Fibroblast of lung (primary cell): ENCODE results near the gene SPACA7. TPM values are rescaled to one million over a fixed set of nuclear protein-coding genes. Genes with fewer than 3 reads are reported as not detected.
A peak's percentile ranks its signal among the peaks of the same experiment; 100 is the strongest.

Experiments used
- DNase-seq, 2 donors: peaks; one replicate each; pipeline versions ENCODE4 v3.0.0 to v3.0.0-alpha.2; 2010; ENCODE audit warnings: low read depth in 2 of 2
- H2AFZ ChIP-seq: 2 replicates; pipeline ENCODE4 v1.5.1; 2012; ENCODE audit warnings: low read length, control low read depth, inconsistent platforms
- H3K27ac ChIP-seq: 2 replicates; pipeline ENCODE4 v1.5.1; 2011; ENCODE audit warnings: low read length, control low read depth; ENCODE audit not compliant: insufficient read depth
- H3K27me3 ChIP-seq: 2 replicates; pipeline ENCODE4 v1.5.1; 2011; ENCODE audit warnings: mild to moderate bottlenecking, low read length; ENCODE audit not compliant: control insufficient read depth, insufficient read depth
- H3K36me3 ChIP-seq: 2 replicates; pipeline ENCODE4 v1.5.1; 2011; ENCODE audit warnings: low read length; ENCODE audit not compliant: control insufficient read depth, insufficient read depth
- H3K4me1 ChIP-seq: 2 replicates; pipeline ENCODE4 v1.5.1; 2011; ENCODE audit warnings: low read length; ENCODE audit not compliant: control insufficient read depth, insufficient read depth; ENCODE audit errors: extremely low read depth
- H3K4me2 ChIP-seq: 2 replicates; pipeline ENCODE4 v1.5.1; 2011; ENCODE audit warnings: low read length, control low read depth; ENCODE audit not compliant: insufficient read depth; ENCODE audit errors: extremely low read depth
- H3K4me3 ChIP-seq, 4 experiments: fragments of 200-600 bp in 1 of 4; sonication (generic) in 1 of 4; replicated peaks in 1 of 4; 2 replicates each; pipeline ENCODE4 v1.5.1; 2011 to 2016; ENCODE audit warnings: low read length in 4 of 4, low read depth in 3 of 4, mild to moderate bottlenecking in 3 of 4, control low read depth in 2 of 4, inconsistent platforms in 1 of 4, mixed read lengths in 1 of 4; ENCODE audit not compliant: insufficient read depth in 1 of 4; ENCODE audit errors: control extremely low read depth in 1 of 4
- H3K79me2 ChIP-seq: 2 replicates; pipeline ENCODE4 v1.5.1; 2012; ENCODE audit warnings: mild to moderate bottlenecking, low read length, inconsistent platforms; ENCODE audit not compliant: control insufficient read depth, insufficient read depth
- H3K9ac ChIP-seq: 2 replicates; pipeline ENCODE4 v1.5.1; 2011; ENCODE audit warnings: mild to moderate bottlenecking, low read length, control low read depth; ENCODE audit not compliant: insufficient read depth
- H3K9me3 ChIP-seq: 2 replicates; pipeline ENCODE4 v1.5.1; 2012; ENCODE audit warnings: low read depth, low read length; ENCODE audit not compliant: control insufficient read depth, insufficient read depth
- H4K20me1 ChIP-seq: 2 replicates; pipeline ENCODE4 v1.5.1; 2011; ENCODE audit warnings: low read length; ENCODE audit not compliant: control insufficient read depth, insufficient read depth; ENCODE audit errors: extremely low read depth
- CTCF ChIP-seq, 2 donors: IDR thresholded peaks in 1 of 2; conservative IDR thresholded peaks in 1 of 2; 1 replicate in 1 of 2; 2 replicates in 1 of 2; pipeline ENCODE4 v1.5.1; 2011 to 2012; ENCODE audit warnings: low read length in 2 of 2, control low read depth in 1 of 2, inconsistent platforms in 1 of 2, low read depth in 1 of 2, mild to moderate bottlenecking in 1 of 2
- EZH2 ChIP-seq: IDR thresholded peaks from 2 replicates; pipeline ENCODE4 v1.5.1; 2012; ENCODE audit warnings: low read length, control low read depth, mild to moderate bottlenecking; ENCODE audit errors: missing control alignments
- polyA plus RNA-seq, 2 donors: library from polyadenylated mRNA; depleted of rRNA in 1 of 2; stranded (reverse) in 1 of 2; unstranded in 1 of 2; fragments of >200 nt; gene quantifications; 2 replicates each; pipeline ENCODE4 v1.2.1, GENCODE V29; 2011 to 2012; ENCODE audit warnings: missing spikeins in 1 of 2
- total RNA-seq: library from RNA; depleted of rRNA; stranded (reverse); fragments of >200 nt; gene quantifications from 2 replicates; pipeline ENCODE4 v1.2.1, GENCODE V29; 2014

The SPACA7 gene
- total and polyA plus RNA-seq, 2 donors (not counting 1 experiment from before 2014, with no cell fraction given), result not detected

DNA sequence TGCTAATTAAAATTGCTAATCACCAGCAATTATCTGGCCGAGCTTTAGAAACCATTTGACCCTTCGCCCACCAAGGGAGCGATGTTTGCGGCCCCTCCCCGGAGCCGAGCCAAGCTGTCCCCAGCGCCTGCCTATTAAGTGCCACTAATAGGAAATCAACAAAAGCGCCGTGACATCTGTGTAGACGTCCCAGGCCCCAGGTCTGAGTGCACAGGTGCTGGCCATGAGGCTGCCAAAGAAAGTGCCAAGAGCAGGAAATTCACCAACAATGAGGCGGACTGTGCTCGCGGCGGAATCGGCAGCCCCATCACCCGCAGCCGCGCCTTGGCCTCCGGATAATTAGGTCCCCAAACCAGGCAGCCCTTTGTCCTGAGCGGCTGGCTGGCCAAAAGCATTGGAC lies 44.5 kb upstream of the SPACA7 start:
- Histone ChIP-seq H3K79me2 (no peaks in the 10 kb centered on the region), H3K4me3 (no peak overlapping the region), H2AFZ (no peak overlapping the region), H4K20me1 (no peaks in the 10 kb centered on the region), H3K27ac (no peak overlapping the region), H3K9ac (no peak overlapping the region), H3K4me1 (no peaks in the 10 kb centered on the region), H3K4me2 (no peak overlapping the region), H3K27me3 (no peaks in the 10 kb centered on the region), H3K36me3 (no peaks in the 10 kb centered on the region), H3K9me3 (no peaks in the 10 kb centered on the region)
- TF ChIP-seq EZH2, result no peak
- no peak for TF ChIP-seq CTCF (conservative IDR thresholded peaks at IDR 0.05 in 1 of 2, IDR thresholded peaks at IDR 0.05 in 1 of 2; ENCODE audit: low read depth in 1 of 2, low read length in 2 of 2)
- DNase-seq, result no peak

DNA sequence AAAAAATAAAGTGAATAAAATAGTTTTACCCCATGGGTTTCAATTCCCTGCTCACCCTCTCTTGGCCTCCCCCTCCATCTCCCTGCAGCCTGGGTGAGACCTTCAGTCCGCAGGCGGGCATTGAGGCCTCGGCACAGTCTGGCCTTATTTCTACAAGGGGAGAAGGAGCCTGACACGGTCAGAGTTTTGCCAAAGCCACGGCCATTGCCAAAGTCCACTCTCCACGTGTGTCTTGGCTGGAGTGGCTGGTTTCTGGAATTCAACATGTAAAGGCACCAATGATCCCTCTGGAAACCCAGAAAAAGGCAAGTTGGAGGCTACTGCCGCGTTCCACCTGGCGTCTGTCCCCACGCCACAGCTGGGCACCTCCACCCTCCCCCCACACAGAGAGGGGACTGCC lies 43.4 kb upstream of the SPACA7 start:
- TF ChIP-seq CTCF (conservative IDR thresholded peaks at IDR 0.05 in 1 of 2, IDR thresholded peaks at IDR 0.05 in 1 of 2; ENCODE audit: low read depth in 1 of 2, low read length in 2 of 2), result no peak
- no peak for TF ChIP-seq EZH2
- no peak overlapping the region for H3K4me2 ChIP-seq

DNA sequence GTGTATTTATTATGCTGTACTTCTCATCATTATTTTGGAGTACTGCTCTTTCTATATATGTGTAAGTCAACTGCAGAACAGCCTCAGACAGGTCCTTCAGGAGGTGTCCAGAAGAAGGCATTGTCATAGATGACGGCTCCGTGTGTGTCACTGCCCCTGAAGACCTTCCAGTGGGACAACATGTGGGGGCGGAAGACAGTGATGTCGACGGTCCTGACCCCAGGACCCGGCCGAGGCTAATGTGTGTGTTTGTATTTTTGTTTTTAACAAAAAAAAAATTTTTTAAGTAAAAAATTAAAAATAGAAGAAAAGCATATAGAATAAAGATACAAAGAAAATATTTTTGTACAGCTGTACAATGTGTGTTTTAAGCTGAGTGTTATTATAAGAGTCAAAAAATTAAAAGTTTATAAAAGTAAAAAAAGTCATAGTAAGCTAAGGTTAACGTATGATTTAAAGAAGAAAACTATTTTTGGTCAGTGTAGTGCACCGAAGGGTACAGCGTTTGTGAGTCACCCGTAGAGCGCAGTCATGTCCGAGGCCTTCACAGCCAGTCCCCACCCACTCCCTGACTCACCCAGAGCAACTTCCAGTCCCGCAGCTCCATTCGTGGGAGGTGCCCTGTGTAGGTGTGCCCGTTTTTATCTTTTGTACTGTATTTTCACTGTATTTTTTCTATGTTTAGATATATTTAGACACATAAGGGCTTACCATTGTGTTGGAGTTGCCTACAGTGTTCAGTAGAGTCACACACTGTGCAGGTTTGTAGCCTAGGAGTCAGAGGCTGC lies 42.2 kb upstream of the SPACA7 start:
- TF ChIP-seq CTCF (conservative IDR thresholded peaks at IDR 0.05 in 1 of 2, IDR thresholded peaks at IDR 0.05 in 1 of 2; ENCODE audit: low read depth in 1 of 2, low read length in 2 of 2) (no peak), EZH2 (no peak)
- peak in 1 of 2 donors; percentile 5 for DNase-seq

More for the DNA sequence above, 43.4 kb upstream of the SPACA7 start:
- H2AFZ ChIP-seq, result no peak overlapping the region
- H3K4me3 ChIP-seq, result no peak overlapping the region
- no peaks in the 10 kb centered on the region for H3K36me3 ChIP-seq
- H3K9me3 ChIP-seq, result no peaks in the 10 kb centered on the region
- no peak overlapping the region for H3K27ac ChIP-seq
- H3K79me2 ChIP-seq, result no peaks in the 10 kb centered on the region
- no peak overlapping the region for H3K9ac ChIP-seq
- H3K4me1 ChIP-seq, result no peaks in the 10 kb centered on the region
- no peaks in the 10 kb centered on the region for H4K20me1 ChIP-seq
- DNase-seq, result no peak
- H3K27me3 ChIP-seq, result no peaks in the 10 kb centered on the region

More for the DNA sequence above, 42.2 kb upstream of the SPACA7 start:
- Histone ChIP-seq H3K27me3 (no peaks in the 10 kb centered on the region), H3K27ac (no peak overlapping the region), H3K4me1 (no peaks in the 10 kb centered on the region), H2AFZ (no peak overlapping the region), H4K20me1 (no peaks in the 10 kb centered on the region), H3K36me3 (no peaks in the 10 kb centered on the region), H3K9ac (no peak overlapping the region), H3K4me2 (no peak overlapping the region), H3K4me3 (no peak overlapping the region), H3K79me2 (no peaks in the 10 kb centered on the region), H3K9me3 (no peaks in the 10 kb centered on the region)
